GM19023 (cell line): ENCODE measurements around the gene SETX.

Experiments used
- ATAC-seq: cut with Tn5 transposase; IDR thresholded peaks from one replicate; pipeline ENCODE4 v1.9.1; 2021; ENCODE audit warnings: mild to moderate bottlenecking, moderate library complexity; ENCODE audit not compliant: unreplicated experiment

SETX gene

GRCh38 chr9:132356324-132356924 lies 1.6 kb upstream of the SETX start:
- no peak for ATAC-seq

- no peak for ATAC-seq
Measured at GRCh38 chr9:132351404-132352045, 3.3 kb downstream of the SETX start.

GRCh38 chr9:132350861-132351315 lies 3.9 kb downstream of the SETX start:
- no peak for ATAC-seq

- no peak for ATAC-seq
Measured at GRCh38 chr9:132348676-132349075, 6.1 kb downstream of the SETX start.

- ATAC-seq: no peak
Measured at GRCh38 chr9:132346177-132346576, 8.6 kb downstream of the SETX start.

GRCh38 chr9:132341177-132341840 lies 13.5 kb downstream of the SETX start:
- ATAC-seq: no peak

GRCh38 chr9:132334364-132334763 lies 20.4 kb downstream of the SETX start:
- ATAC-seq: no peak

- no peak for ATAC-seq
Measured at GRCh38 chr9:132333556-132333955, 21.2 kb downstream of the SETX start.

GRCh38 chr9:132328580-132328979 lies 26.2 kb downstream of the SETX start:
- ATAC-seq: no peak

- no peak for ATAC-seq
Measured at GRCh38 chr9:132327537-132327936, 27.2 kb downstream of the SETX start.

GRCh38 chr9:132324425-132324824 lies 30.4 kb downstream of the SETX start:
- ATAC-seq: no peak

- ATAC-seq: no peak
Measured at GRCh38 chr9:132319421-132320110, 35.2 kb downstream of the SETX start.

- ATAC-seq: no peak
Measured at GRCh38 chr9:132312873-132313272, 41.9 kb downstream of the SETX start.

- ATAC-seq: no peak
Measured at GRCh38 chr9:132312426-132312825, 42.4 kb downstream of the SETX start.

- ATAC-seq: no peak
Measured at GRCh38 chr9:132311978-132312377, 42.8 kb downstream of the SETX start.

GRCh38 chr9:132309056-132309455 lies 45.7 kb downstream of the SETX start:
- ATAC-seq: no peak

GRCh38 chr9:132301521-132301920 lies 53.3 kb downstream of the SETX start:
- ATAC-seq: no peak

- no peak for ATAC-seq
Measured at GRCh38 chr9:132299221-132299620, 55.6 kb downstream of the SETX start.

- no peak for ATAC-seq
Measured at GRCh38 chr9:132295181-132295580, 59.6 kb downstream of the SETX start.

- no peak for ATAC-seq
Measured at GRCh38 chr9:132293145-132293721, 61.6 kb downstream of the SETX start.

- ATAC-seq: no peak
Measured at GRCh38 chr9:132288966-132289365, 65.8 kb downstream of the SETX start.
